Endothelial cell of umbilical vein (primary cell): ENCODE data around the gene RAPGEF6. TPM values are rescaled to one million over a fixed set of nuclear protein-coding genes. Genes with fewer than 3 reads are reported as not detected.

Experiments used
- BruUV-seq: library from RNA; stranded (reverse); fragments of 400-500 nt; replicated peaks from 2 replicates; lab custom pipeline; 2021; lab: Mats Ljungman, UMichigan
- CTCF ChIA-PET: fragments of 300-600, 350-600 bp; sonication (Branson Sonifier 250); formaldehyde crosslinking; loops from one replicate; lab custom pipeline; 2021; ENCODE audit warnings: antibody characterized with exemption, inconsistent platforms; lab: Charles Lee
- POLR2A ChIA-PET: fragments of 300-600, 350-600 bp; sonication (Branson Sonifier 250); formaldehyde crosslinking; loops from one replicate; lab custom pipeline; 2021; ENCODE audit warnings: antibody characterized with exemption, inconsistent platforms; lab: Charles Lee
- DNase-seq: peaks from one replicate; pipeline ENCODE4 v3.0.0-alpha.2; 2011; ENCODE audit warnings: low read depth, low spot score
- FAIRE-seq: peaks from 2 replicates; lab custom pipeline; 2011; peaks lifted over from hg19 to GRCh38; lab: Jason Lieb, UNC
- H2AFZ ChIP-seq: 2 replicates; pipeline ENCODE4 v1.6.0; 2012; ENCODE audit warnings: low read depth, low read length, control low read depth, inconsistent platforms
- H3K27ac ChIP-seq: 2 replicates; pipeline ENCODE4 v1.5.1; 2011; ENCODE audit warnings: low read depth, mild to moderate bottlenecking, control low read depth, low read length, moderate library complexity; ENCODE audit not compliant: insufficient read depth
- H3K27me3 ChIP-seq, 2 experiments: 2 replicates each; pipeline versions ENCODE4 v1.6.0 to v1.6.1; 2011; ENCODE audit warnings: low read length in 2 of 2, mixed read lengths in 1 of 2; ENCODE audit not compliant: control insufficient read depth in 2 of 2, insufficient read depth in 2 of 2
- H3K36me3 ChIP-seq, 2 experiments: 2 replicates in 1 of 2; 3 replicates in 1 of 2; pipeline ENCODE4 v1.5.1; 2011; ENCODE audit warnings: low read length in 2 of 2, mild to moderate bottlenecking in 1 of 2, moderate library complexity in 1 of 2; ENCODE audit not compliant: control insufficient read depth in 2 of 2, insufficient read depth in 2 of 2; ENCODE audit errors: extremely low read depth in 1 of 2
- H3K4me1 ChIP-seq: 3 replicates; pipeline ENCODE4 v1.5.1; 2011; ENCODE audit warnings: mild to moderate bottlenecking, low read length; ENCODE audit not compliant: control insufficient read depth, insufficient read depth; ENCODE audit errors: extremely low read depth
- H3K4me2 ChIP-seq: 2 replicates; pipeline ENCODE4 v1.6.1; 2011; ENCODE audit warnings: low read length, control low read depth, mixed read lengths; ENCODE audit not compliant: insufficient read depth
- H3K4me3 ChIP-seq, 3 experiments: fragments of 200-600 bp in 1 of 3; sonication (generic), shearing (Covaris generic) in 1 of 3; replicated peaks in 1 of 3; 2 replicates each; pipeline ENCODE4 v1.5.1; 2011 to 2016; ENCODE audit warnings: control low read depth in 3 of 3, low read length in 3 of 3, mild to moderate bottlenecking in 2 of 3, inconsistent platforms in 1 of 3, low read depth in 1 of 3, moderate library complexity in 1 of 3; ENCODE audit not compliant: insufficient read depth in 1 of 3
- H3K79me2 ChIP-seq: 2 replicates; pipeline ENCODE4 v1.6.0; 2012; ENCODE audit warnings: low read length, inconsistent platforms; ENCODE audit not compliant: control insufficient read depth, insufficient read depth
- H3K9ac ChIP-seq: replicated peaks from 2 replicates; pipeline ENCODE3; 2011; ENCODE audit warnings: low read length, control low read depth; ENCODE audit not compliant: insufficient read depth; ENCODE audit errors: extremely low read depth
- H3K9me1 ChIP-seq: replicated peaks from 3 replicates; pipeline ENCODE4 v1.6.0; 2011; ENCODE audit warnings: mild to moderate bottlenecking, low read length; ENCODE audit not compliant: control insufficient read depth, insufficient read depth; ENCODE audit errors: extremely low read depth
- H3K9me3 ChIP-seq: replicated peaks from 2 replicates; pipeline ENCODE4 v1.5.1; 2012; ENCODE audit warnings: low read length, inconsistent platforms; ENCODE audit not compliant: control insufficient read depth, insufficient read depth
- H4K20me1 ChIP-seq: replicated peaks from 2 replicates; pipeline ENCODE3; 2011; ENCODE audit warnings: mild to moderate bottlenecking, low read length; ENCODE audit not compliant: control insufficient read depth, insufficient read depth; ENCODE audit errors: extremely low read depth
- EZH2 ChIP-seq: IDR thresholded peaks from 2 replicates; pipeline ENCODE4 v1.6.1; 2012; ENCODE audit warnings: borderline replicate concordance, low read depth, mild to moderate bottlenecking, moderate library complexity, low read length, inconsistent platforms; ENCODE audit not compliant: severe bottlenecking
- FOS ChIP-seq: IDR thresholded peaks from 2 replicates; pipeline ENCODE4 v1.6.1; 2011; ENCODE audit warnings: mild to moderate bottlenecking, low read length, moderate library complexity, borderline replicate concordance; ENCODE audit not compliant: insufficient read depth
- GATA2 ChIP-seq: IDR thresholded peaks from 2 replicates; pipeline ENCODE4 v1.7.0; 2011; ENCODE audit warnings: low read depth, mild to moderate bottlenecking, moderate library complexity, mixed read lengths, low read length; ENCODE audit not compliant: insufficient read length, insufficient read depth
- JUN ChIP-seq: IDR thresholded peaks from 2 replicates; pipeline ENCODE4 v1.6.1; 2011; ENCODE audit warnings: borderline replicate concordance, low read depth; ENCODE audit not compliant: insufficient read length, insufficient read depth
- MYC ChIP-seq: IDR thresholded peaks from one replicate; pipeline ENCODE4 v1.6.1; 2011; ENCODE audit warnings: mild to moderate bottlenecking, low read depth, low read length
- POLR2A ChIP-seq: IDR thresholded peaks from 2 replicates; pipeline ENCODE4 v1.6.1; 2012; ENCODE audit warnings: low read depth, mild to moderate bottlenecking, control low read depth, low read length
- POLR2AphosphoS5 ChIP-seq: IDR thresholded peaks from 2 replicates; pipeline ENCODE4 v1.6.1; 2012; ENCODE audit warnings: low read depth, mild to moderate bottlenecking, control low read depth, low read length, moderate library complexity; ENCODE audit not compliant: insufficient read depth
- dilution Hi-C: fragments of 300-500 bp; cut with MboI; formaldehyde crosslinking; loops from one replicate; pipeline ENCODE4 v1.15.0; 2019; ENCODE audit warnings: low sequenced_read_pairs; ENCODE audit not compliant: extremely low pct_ligation_motif_present
- intact Hi-C: fragments of 100-400 bp; cut with micrococcal nuclease; formaldehyde crosslinking; loops from one replicate; pipeline ENCODE4 v1.10.0; 2022
- polyA plus RNA-seq, 4 experiments: library from polyadenylated mRNA; depleted of rRNA in 3 of 4; stranded (reverse) in 3 of 4; unstranded in 1 of 4; fragments of >200 nt; gene quantifications; 2 replicates each; pipeline versions ENCODE4 v1.2.1 to v1.2.3, GENCODE V29; 2011 to 2012; ENCODE audit warnings: missing spikeins in 1 of 4
- total RNA-seq: library from RNA; stranded (reverse); gene quantifications from 2 replicates; pipeline ENCODE4 v1.2.3, GENCODE V29; 2021
- TF ChIP-seq, protein P1 (sequence below): IDR thresholded peaks from 2 replicates; pipeline ENCODE4 v1.6.1; 2011; ENCODE audit not compliant: insufficient read depth, insufficient read length
- TF ChIP-seq, protein P2 (sequence below), 2 donors: IDR thresholded peaks; 1 replicate in 1 of 2; 2 replicates in 1 of 2; pipeline ENCODE4 v1.5.1; 2011; ENCODE audit warnings: low read length in 2 of 2, mild to moderate bottlenecking in 2 of 2, moderate library complexity in 2 of 2, control low read depth in 1 of 2, inconsistent platforms in 1 of 2, low read depth in 1 of 2; ENCODE audit not compliant: insufficient read depth in 1 of 2; ENCODE audit errors: extremely low read depth in 1 of 2

RAPGEF6 gene
- total and polyA plus RNA-seq, 2 donors (not counting 3 experiments of a cell fraction or from before 2014, with no cell fraction given), result 3.5 to 17.5 TPM

DNA sequence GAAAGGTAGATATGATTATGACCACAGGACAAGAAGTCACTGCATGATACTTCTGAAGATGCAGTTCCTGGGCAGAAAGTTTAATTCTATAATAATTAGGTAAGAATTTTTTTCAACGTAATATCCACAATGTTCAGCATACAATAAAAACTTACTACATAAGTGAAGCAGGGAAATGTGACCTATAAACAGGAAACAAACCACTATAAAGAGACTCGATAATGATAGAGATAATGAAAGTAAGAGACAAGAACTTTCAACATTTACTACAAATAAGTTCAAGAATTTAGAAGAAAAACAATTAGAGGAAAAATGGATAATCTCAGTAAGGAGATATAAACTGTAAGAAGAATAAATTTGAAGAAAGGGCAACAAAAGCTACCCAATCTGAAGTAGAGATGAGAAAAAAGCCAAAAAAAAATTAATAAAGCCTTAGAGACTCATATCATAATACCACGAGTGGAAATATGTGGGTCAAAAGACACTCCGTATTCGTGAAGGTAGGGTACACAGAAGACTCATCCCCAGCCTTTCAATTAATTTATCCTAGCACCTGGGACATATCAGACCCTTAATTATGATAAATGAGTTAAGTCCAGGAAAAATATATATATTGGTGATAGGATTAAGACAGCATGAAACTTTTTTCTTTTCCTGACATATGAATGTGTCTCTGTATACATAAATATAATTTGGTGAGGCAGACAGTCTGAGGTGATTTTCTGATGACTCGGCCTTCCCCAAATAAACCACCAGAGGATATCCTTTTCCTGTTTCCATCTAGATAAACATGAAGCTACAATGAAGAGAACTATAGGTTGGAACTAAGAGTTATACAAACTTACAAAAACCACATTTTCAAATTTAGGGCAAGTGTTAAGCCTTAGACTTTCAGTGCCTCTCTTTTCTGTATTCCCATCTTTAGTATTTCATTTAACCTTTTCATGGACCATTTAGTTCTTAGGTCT, 120.4 kb downstream of the RAPGEF6 start:
- Histone ChIP-seq H4K20me1 (no peaks in the 10 kb centered on the region), H3K9ac (peak overlapping the region; percentile 65), H2AFZ (no peak overlapping the region), H3K4me2 (peak overlapping the region; percentile 99), H3K4me3 (peak overlapping the region; percentile 7 to 77 (median 49)), H3K79me2 (no peaks in the 10 kb centered on the region), H3K36me3 (peaks cover 0 to 2% of the 10 kb centered on the region in 2 experiments), H3K9me3 (no peaks in the 10 kb centered on the region), H3K4me1 (peaks cover 18% of the 10 kb centered on the region), H3K9me1 (no peaks in the 10 kb centered on the region), H3K27ac (peak overlapping the region; percentile 86), H3K27me3 (no peaks in the 10 kb centered on the region)
- BruUV-seq, result TSS peak; percentile 69
- DNase-seq (peak; percentile 85), FAIRE-seq (peak; percentile 57)
- dilution Hi-C loops (no loop called here), intact Hi-C loops (loop anchor here (1.0 kb wide), 2 partner anchors 16 to 34 kb away; no protein-coding TSS in a partner anchor)
- ChIA-PET POLR2A (no interaction called here), CTCF (interaction anchor here (0.8 to 2.1 kb wide), 9 partner anchors 8 to 92 kb away, joined by 3 to 7 read pairs (median 4); no protein-coding TSS in a partner anchor)
- TF ChIP-seq FOS (peak; percentile 60), EZH2 (no peak), POLR2A (no peak), POLR2AphosphoS5 (peak; percentile 68), MYC (no peak), JUN (peak; percentile 44), GATA2 (peak; percentile 65)
- TF ChIP-seq, protein P1, sequence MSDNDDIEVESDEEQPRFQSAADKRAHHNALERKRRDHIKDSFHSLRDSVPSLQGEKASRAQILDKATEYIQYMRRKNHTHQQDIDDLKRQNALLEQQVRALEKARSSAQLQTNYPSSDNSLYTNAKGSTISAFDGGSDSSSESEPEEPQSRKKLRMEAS, result no peak
- TF ChIP-seq, protein P2, sequence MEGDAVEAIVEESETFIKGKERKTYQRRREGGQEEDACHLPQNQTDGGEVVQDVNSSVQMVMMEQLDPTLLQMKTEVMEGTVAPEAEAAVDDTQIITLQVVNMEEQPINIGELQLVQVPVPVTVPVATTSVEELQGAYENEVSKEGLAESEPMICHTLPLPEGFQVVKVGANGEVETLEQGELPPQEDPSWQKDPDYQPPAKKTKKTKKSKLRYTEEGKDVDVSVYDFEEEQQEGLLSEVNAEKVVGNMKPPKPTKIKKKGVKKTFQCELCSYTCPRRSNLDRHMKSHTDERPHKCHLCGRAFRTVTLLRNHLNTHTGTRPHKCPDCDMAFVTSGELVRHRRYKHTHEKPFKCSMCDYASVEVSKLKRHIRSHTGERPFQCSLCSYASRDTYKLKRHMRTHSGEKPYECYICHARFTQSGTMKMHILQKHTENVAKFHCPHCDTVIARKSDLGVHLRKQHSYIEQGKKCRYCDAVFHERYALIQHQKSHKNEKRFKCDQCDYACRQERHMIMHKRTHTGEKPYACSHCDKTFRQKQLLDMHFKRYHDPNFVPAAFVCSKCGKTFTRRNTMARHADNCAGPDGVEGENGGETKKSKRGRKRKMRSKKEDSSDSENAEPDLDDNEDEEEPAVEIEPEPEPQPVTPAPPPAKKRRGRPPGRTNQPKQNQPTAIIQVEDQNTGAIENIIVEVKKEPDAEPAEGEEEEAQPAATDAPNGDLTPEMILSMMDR (IDR thresholded peaks at IDR 0.05; ENCODE audit: extremely low read depth in 1 of 2, insufficient read depth in 1 of 2, low read depth in 1 of 2, low read length in 2 of 2), result no peak
